COLO829 (cell line): ENCODE results near the gene ZDHHC8.
A peak's percentile ranks its signal among the peaks of the same experiment; 100 is the strongest.

Experiments
- DNase-seq: peaks from one replicate; pipeline ENCODE4 v3.0.0; 2012; ENCODE audit warnings: low spot score

ZDHHC8 gene

DNA sequence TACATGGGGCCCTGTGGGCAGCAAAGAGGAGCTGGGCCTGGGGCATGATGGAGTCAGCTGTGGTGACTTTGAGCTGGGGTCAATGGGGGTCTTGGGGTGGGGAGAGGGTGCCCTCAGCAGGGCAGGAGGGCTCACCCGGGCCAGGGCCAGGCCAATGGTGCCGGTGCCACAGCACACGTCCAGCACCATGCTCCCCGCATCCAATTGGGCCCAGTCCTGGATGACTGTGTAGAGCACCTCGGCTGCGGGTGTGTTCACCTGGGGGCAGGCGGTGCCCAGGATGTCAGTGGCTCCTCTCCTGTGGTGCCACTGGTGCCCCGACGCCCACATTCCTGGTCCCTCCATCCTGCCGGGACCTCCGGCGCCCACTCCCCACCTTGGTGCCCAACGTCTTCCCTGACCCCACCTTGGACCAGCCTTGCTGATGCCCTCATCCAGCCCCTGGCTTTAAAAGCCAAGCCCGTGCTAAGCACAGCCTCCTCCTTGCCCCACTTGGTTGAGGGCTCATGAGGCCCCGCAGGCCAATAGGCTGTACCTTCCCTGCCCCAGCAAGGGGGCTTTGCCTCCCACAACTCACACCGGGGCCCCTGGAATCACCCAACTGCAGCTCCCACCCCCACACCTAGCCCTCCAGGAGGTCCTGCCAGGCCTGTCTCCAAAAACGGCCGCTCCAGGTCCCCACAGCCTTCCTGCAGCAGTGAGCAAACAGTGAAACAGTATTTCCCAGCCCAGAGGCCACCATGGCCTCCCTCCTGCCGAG, 17.9 kb upstream of the ZDHHC8 start:
- no peak for DNase-seq

DNA sequence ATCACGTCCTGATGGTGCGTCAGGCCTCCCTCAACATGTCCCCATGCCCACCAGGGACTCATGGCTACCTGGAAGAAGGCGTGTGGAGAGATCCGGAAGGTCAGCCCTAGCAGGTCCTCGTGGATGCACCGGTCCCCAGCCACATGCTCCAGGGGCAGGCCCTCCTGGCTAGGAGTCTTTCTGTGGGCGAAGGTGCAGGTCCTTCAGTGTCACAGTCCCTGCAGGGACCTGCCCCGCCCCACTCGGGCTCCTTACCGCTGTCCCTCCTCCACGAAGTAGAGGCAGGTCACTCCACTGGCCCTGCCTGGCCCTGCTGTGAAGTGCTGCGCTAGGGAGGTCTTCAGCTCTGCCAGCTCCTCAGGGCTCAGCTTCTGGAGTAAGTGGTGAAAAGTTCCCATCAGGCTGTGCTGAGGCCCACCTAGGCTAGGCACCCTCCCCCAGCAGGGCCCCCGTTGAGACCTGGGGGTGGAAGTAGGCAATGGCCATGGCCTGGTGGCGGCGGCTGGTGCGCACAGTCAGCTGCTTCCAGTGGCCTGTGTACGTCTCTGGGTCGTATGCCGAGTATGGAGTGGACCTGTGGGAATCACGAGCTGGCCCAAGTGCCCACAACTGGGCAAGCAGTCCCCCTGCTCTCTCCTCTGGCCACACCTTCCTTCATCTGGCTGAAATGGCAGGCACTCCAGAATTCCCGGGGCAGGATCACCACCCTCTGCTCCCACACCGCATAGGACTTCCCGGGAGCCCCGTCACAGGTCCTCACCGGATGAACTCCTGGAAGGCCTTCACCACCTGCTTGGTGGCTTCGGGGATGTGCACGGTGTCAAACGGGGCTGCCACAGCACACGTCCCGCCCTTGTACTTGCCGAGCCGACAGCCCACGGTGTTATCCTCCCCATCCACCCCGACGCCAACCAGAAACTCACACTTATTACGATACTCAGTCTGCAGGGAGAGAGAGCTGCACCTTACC, 16.8 kb upstream of the ZDHHC8 start:
- DNase-seq, result no peak

DNA sequence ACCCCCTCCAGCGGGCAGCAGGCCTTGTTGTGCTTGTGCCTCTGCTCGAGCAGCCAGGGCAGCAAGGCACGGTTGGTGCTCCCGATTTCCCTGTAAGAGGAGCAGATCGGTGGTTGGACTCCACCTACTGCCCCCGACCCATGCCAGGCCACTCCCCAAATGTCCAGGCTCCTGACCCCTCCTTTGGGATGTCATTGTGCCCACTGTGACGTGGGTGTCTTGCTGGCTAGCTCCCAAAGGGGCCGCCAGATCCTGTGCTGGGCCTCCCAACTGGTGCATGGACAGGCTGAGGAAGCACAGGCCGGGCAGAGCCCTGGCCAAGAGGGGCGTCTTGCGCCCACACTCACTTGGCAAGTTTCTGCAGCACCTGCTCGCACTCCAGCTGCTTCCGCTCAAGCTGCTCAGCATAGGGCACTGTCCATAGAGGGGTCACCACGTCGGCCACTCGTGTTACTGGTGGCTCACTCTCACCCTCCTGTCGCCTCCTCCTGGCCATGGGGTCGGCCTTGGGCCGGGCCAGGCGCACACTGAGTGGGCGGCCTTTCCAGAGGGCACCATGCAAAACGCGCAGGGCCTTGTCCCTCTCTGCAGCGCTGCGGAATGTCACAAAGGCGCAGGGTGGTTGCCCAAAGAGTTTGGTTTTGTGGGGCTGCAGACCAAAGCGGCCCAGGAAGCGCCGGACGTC, 15.8 kb upstream of the ZDHHC8 start, which contains the start of gene RANBP1:
TSS of gene RANBP1 (plus strand) at position 414 of the 685 bp plus-strand sequence. CDS start at position 495, 81 bp downstream.
- DNase-seq, result no peak

DNA sequence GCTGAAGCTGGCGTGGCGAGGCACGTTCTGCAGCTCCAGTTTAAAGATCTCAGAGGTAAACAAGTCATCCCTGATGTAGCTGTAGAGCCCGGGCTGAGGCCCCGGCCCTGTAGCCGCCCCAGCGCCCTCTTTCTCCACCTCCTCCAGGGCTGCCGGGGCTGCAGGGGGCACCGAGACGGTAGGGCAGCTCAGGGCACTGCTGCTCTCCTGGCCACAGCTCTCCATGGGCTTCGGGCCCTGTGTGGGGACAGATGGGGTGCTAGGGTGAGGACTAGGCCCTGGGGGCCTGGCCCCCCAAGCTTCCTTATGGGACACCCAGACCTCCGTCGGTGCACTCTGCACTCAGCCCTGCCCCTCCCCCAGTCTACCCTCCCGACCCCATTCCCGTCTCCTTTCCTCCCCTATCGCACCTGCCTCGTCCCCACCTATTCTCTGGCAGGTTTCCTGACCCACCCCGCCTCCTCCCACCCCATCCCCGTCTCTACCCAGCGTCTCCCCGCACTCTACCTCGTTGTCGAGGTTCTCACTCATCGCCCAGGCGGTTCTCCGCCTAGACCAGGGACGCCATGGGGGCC, 15.1 kb upstream of the ZDHHC8 start:
- no peak for DNase-seq

DNA sequence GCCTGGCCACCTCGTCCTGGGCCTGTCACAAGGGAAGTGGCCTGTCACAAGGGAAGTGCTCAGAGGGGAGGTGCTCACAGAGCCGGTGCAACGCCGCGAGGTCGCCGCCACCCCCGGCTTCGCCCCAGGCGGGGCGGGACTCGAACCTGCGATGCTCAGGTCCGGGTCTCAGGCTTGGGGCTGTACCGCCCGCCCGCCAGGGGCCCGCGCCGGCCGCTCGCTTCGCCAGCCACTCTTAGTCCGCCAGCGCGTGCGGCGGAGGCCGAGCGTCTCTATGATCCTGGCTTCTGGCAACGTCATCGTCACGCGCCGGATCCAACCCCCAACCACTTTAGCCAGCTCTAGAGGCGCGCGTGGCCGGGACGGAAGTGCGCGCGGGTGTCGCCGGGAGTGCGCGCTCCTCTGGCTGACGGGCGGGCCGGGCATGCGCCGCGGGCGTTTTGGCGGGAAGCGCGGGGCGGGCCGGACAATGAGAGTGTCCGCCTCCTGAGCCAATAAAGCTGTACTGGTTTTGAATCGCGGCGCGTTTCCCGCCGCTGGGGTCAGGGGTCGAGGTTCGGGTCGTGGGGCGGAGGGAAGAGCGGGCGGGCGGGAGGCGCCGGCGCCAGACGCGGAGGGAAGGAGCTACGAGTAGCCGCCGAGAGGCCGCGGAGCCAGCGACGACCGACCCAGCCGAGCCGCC, 14.5 kb upstream of the ZDHHC8 start, which contains the start of gene TRMT2A:
TSS of gene TRMT2A (minus strand) at position 276 of the 682 bp plus-strand sequence. CDS start 320 bp downstream, outside the sequence.
- DNase-seq, result peak; percentile 99

DNA sequence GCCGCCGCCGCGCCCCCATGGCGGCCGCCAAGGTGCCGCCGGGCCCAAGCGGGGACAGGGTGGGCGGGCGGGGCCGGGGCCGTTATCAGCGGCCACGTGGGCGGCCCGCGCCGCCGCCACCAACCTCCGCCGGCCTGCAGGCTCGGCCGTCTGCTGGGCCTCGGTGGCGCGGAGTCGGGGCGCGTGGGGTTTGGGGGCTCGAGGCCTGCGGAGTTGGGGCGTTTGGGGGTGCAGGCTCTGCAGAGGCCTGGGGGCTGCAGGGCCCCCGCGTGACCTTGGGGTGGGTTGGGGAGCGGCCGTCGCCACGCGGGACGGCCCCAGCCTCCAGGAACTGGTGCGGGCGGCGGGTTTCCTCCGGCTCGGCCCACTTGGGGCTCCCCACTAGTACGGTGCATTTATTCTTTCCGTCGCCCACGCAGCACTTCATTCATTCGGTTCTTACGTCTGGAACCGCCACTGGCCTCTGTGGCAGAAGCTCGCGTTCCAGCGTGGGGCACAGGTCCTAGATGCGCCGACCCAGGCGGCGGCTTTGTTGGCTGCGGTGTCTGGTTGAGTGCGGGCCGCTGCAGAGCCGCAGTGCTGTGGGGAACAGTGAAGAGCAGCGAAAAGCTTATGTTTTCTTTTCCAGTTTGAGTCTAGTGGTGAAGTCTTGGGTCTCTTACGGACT, 13.8 kb upstream of the ZDHHC8 start:
- peak; percentile 40 for DNase-seq

DNA sequence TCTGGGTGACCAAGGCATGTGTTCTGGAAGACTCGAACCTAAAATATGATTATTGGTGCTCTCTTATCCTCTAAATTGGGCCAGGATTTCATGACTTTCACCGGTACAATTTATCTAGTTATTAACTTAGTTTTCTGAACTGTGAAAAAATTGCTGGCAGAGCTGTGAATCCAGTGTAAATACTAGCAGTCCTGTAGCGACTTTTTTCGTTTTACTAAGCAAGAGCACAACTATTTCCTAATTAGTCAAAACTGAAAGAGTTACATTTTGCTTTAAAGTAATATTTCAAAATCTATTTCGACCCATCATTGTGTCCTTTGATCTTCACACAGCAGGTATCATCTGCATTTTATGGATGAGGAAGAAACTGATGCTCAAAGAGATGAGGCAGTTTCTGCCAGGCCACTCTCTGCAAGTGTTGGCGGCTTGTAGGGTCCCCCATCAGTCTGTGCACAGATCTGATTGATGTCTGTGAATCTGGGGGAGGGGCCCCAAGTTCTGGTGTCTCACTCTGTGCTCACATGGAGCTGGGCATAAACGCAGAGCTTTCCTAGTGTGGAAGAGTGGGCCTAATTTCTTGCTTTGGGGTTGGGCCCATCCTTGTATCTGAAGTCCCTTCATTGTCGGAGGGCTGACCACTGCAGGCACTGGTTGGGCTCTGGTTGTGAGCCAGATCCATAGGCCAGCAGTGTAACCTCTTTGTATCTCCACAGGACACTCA, 13.1 kb upstream of the ZDHHC8 start:
- DNase-seq, result no peak

DNA sequence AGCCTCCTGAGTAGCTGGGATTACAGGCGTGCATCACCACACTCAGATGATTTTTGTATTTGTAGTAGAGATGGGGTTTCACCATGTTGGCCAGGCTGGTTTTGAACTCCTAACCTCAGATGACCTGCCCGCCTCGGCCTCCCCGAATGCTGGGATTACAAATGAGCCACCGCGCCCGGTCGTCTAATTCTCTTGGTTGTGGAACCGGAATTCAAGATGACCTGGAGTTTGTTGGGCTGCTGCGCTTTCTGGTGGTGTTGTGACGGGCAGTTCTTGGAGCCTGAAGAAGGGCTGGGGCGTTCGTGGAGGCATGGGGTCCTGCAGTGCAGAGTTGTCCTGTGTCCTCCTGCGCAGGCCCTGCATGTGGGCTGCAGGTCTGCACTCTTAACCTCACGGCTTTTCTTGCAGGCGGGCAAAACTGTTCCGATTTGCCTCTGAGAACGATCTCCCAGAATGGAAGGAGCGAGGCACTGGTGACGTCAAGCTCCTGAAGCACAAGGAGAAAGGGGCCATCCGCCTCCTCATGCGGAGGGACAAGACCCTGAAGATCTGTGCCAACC, 9.7 kb upstream of the ZDHHC8 start:
- DNase-seq, result no peak

DNA sequence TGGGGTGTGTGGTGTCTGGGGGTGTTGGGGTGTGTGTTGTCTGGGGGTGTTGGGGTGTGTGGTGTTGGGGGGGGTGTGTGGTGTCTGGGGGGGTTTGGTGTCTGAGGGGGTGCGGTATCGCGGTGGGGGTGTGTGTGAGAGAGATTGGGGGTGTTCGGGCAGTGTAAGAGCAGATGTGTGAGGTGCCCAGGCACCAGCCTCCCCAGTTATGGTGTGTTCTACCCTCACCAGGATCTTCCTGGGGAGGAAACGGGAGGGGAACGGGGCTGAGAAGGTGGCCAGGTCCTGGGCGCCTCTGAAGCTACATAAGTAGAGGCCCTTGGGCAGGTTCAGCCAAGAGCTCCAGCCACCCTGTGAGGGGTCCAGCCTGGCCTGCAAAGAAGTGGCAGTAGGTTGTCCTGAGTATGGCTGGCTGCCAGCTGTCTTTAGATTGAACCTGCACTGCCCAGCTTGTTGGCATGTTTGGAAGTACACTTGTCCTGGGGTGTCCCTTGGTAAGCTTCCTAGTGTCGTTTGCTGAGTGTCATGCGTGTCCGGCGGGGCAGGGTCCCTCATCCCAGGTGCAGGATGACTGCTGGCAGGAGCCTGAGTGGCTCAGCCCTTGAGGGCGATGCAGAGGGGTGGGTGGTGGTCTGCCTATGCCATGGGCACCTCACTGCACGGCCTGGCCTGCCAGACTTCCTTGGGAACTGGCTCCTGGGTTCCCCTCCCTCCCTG, 8.1 kb upstream of the ZDHHC8 start:
- no peak for DNase-seq

DNA sequence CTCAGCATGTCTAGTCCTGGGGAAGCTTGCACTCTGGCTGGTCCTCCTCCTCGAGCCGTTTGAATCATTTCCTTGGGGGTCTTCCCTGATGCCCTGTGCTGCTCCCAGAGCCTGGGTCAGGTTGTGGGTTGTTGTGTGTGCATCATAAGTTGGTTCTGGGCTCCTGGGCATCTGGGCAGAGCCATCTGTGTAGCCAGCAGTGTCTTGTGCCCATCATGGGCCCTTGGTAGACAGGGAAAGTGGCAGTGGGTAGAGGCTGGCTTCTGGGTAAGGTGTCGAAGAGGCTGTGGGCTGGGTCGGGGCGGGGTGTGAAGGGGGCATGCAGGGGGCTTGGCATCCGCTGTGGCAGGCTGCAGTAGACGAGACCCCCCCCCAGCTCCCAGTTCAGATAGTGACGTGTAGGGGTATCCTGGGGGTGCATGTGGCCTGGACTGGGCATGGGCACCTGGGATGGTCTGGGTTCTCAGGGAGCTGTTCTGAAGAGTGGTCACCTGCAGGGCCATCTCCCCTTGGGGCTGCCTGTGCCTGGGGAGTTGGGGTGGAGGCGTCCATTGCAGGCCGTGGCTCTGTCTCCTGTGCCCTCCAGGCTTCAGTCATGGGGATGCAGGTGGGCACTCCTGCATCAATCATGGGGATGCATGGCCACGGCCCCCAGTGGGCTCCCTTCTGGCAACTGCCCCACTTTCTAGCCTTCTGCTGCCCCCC, 7.4 kb upstream of the ZDHHC8 start:
- no peak for DNase-seq

DNA sequence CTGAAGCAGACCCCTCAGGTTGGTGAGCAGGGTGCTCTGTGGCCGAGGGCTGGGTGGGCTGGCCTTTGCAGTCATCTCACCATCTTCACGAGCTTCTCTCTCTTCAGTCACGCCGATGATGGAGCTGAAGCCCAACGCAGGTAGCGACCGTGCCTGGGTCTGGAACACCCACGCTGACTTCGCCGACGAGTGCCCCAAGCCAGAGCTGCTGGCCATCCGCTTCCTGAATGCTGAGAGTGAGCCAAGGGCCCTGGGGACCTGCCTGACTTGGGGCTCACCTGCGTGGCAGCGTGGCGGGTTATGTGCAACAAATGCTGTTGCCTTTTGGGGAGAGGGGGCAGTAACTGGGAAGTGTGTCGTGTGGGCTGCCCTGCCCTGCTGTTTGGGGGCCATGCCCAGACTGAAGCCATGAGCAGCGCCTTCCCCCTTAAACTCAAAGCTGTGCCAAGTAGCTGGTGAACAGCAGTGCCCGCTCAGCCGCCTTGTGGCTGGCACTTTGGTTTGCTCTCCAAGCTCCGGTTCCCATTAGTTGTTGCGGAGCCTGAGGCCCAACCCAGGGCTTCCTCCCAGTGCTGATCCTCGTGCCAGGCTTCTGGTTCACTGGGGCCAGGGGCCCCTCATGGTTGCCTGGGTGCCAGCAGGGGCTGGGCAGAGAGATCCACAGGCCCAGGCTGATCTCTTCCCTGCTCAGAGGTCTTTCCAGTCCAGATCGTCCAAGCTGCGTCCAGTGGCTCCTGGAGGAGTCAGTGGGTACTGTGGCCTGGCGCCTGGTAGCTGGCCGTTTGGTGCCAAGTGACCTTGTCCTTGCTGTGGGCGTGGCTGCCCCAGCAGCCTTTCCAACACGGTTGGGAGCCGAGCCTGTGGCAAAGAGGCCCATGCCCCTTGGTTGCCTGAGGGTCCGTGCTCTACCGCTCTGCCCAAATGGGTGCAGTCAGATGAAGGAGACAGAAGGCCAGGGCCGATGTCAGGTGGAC, 6.1 kb upstream of the ZDHHC8 start:
- no peak for DNase-seq

DNA sequence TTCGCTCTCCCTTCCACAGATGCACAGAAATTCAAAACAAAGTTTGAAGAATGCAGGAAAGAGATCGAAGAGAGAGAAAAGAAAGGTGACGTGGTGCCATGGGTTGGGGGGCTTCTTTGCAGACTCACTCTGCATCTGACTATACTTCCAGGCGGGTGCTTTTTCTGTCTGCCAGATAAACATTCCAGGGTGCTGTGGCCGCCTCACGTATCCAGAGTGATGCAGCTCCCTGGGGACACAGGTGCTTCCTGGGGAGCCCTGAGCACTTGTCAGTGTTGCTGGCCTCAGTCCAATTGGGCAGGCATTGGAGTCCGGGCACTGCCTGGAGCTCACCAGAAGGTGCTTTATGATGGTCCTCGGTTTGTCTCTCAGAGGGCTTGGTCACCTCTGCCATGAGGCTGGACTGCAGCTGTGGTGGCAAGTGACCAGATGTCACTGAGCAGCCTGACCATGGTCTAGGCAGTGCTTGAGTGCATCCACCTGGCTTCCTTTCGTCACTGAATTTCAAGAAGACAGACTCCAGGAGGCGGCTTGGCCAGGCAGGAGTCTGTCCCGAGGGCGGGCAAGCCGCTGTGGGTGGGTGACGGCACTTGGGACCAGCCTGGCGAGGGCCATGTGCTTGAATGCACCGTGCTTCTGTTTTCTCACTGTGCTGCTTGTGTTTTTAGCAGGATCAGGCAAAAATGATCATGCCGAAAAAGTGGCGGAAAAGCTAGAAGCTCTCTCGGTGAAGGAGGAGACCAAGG, 5.1 kb upstream of the ZDHHC8 start:
- DNase-seq, result no peak

DNA sequence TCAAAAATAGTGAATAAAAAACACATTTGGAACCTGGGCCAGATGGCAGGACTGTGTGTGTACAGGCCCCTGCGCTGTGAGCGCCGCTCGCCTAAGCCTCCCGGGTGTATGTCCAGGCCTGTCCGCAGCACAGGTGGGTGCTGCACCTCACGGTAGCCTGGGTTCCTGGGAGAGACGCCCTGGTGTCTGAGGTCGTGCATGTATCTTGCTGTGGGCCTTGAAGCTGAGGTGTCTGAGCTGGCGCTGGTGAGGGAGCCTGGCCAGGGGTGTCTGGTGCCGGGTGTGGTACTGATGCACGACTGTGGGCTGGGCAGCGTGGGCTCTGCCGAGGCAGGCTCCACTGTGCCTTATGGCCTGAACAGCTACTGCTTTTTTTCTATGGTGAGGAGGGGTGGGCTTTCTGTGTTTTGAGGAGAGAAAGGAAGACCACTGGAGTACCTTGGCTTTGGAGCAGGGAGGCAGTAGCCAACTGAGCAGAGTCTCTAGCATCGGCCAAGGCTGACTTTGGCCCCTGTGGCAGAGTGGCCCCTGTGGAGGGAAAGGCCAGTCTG, 4.2 kb upstream of the ZDHHC8 start:
- no peak for DNase-seq

DNA sequence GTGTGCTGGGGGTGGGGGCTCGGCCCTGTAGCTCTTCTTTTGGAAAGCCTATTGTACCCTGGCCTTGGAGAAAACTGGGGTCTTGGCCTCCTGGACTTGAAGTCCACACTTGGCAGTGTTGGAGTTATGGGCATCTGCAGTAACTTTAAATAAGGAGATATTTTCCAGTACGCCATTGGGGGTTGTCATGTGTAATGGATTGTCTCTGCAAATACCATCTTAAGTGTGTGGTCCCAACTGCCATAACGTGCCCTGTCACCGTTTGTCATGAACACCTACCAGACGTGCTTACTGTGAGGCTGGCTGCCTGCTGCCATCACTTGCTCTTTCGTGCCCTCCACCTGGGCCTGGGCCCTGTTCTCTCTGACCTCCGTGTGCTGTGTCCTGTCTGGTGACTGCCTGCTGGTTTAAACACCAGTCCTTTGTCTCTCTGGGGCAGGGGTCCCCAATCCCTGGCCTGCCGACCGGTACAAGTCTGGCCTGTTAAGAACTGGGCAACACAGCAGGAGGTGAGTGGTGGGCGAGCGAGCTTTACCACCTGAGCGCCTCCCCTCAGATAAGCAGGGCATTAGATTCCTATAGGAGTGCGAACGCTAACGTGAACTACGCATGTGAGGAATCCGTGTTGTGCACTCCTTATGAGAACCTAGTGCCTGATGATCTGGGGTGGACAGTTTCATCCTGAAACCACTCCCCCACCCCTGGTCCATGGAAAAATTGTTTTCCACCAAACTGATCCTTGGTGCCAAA, 3.6 kb upstream of the ZDHHC8 start:
- DNase-seq, result no peak

DNA sequence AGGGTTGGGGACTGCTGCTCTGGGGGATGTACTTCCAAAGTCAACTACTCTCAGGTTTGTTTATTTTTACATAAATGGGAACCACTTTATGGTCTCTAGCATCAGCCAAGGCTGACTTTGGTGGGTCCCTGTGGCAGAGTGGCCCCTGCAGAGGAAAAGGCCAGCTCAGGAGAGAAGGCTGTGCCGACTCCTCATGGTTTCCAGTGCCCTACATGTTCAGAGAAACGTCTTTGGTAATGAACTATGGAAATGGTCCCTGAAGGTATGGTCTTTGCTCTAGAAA, 3.0 kb upstream of the ZDHHC8 start:
- DNase-seq, result no peak
